Neural progenitor cell (in vitro differentiated cells): ENCODE data around the gene ZNF541.

ENCODE experiments used
- CTCF ChIP-seq: fragments of 200-600 bp; sonication (generic); IDR thresholded peaks from 2 replicates; pipeline ENCODE4 v1.5.1; 2017; ENCODE audit warnings: antibody characterized with exemption, mild to moderate bottlenecking
- EZH2phosphoT487 ChIP-seq: fragments of 200-600 bp; sonication (generic); IDR thresholded peaks from 2 replicates; pipeline ENCODE4 v1.6.1; 2017; ENCODE audit warnings: antibody characterized with exemption

- no peak for TF ChIP-seq CTCF
- no peak for TF ChIP-seq EZH2phosphoT487
These were observed 35.3 kb upstream of the ZNF541 start for GRCh38 chr19:47608074-47608918.
